Small intestine (tissue), 4 donors: Measurements from ENCODE around the gene ESCO1. TPM values are rescaled to one million over a fixed set of nuclear protein-coding genes. Genes with fewer than 3 reads are reported as not detected.

Experiments
- polyA plus RNA-seq, 4 donors: library from polyadenylated mRNA; stranded (reverse) in 3 of 4; unstranded in 1 of 4; fragments of 200-250 nt in 3 of 4; fragments of 120-200 nt in 1 of 4; gene quantifications; one replicate each; pipeline versions ENCODE4 v1.2.1 to v1.2.3, GENCODE V29; 2013
- donor health status: healthy with polysubstance abuse.
- donor health status: Bipolar disorder and iron deficiency.
- donor health status: healthy.

ESCO1 gene
- polyA plus RNA-seq, 4 donors, result 9.4 to 24.4 (median 13.1) TPM

Other genes with a start within 250 kb of the ESCO1 start
- 10 to 100 TPM; 14.1 to 75.1 (median 33.0) TPM for gene SNRPD1, start 11.6 kb upstream of the ESCO1 start, polyA plus RNA-seq
- gene ABHD3, start 104.1 kb upstream of the ESCO1 start, polyA plus RNA-seq, result 100 to 1,000 TPM in 1 of 4 donors, 10 to 100 TPM in 3; 27.4 to 104 (median 40.8) TPM
- gene MIB1, start 140.1 kb upstream of the ESCO1 start, polyA plus RNA-seq, result 10 to 100 TPM in 1 of 4 donors, 1 to 10 TPM in 3; 3.1 to 23.1 (median 4.3) TPM